Measurements from ENCODE around the gene ARHGEF10L.

Gene ARHGEF10L

DNA sequence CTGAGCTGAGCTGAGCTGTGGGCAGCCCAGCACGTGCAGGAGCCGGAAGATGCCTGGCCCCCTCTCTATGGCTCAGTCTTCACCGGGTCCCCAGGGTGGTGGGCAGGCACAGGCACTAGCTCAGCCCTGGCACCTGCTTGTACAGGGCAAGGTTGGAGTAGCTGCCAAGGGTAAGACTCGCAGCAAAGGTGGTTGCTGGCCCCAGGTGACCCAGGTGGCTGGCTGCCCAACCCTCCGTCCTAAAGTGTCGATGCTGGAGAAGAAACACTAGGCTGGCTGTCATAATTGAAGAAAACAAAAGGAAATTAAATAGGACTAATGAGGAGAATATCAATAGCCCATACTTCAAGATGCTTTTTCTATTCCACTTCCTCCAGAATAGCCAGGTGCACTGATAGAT, 138.5 kb downstream of the ARHGEF10L start:
- H3K27me3 ChIP-seq: no peaks in the 10 kb centered on the region
- TF ChIP-seq, protein P1, sequence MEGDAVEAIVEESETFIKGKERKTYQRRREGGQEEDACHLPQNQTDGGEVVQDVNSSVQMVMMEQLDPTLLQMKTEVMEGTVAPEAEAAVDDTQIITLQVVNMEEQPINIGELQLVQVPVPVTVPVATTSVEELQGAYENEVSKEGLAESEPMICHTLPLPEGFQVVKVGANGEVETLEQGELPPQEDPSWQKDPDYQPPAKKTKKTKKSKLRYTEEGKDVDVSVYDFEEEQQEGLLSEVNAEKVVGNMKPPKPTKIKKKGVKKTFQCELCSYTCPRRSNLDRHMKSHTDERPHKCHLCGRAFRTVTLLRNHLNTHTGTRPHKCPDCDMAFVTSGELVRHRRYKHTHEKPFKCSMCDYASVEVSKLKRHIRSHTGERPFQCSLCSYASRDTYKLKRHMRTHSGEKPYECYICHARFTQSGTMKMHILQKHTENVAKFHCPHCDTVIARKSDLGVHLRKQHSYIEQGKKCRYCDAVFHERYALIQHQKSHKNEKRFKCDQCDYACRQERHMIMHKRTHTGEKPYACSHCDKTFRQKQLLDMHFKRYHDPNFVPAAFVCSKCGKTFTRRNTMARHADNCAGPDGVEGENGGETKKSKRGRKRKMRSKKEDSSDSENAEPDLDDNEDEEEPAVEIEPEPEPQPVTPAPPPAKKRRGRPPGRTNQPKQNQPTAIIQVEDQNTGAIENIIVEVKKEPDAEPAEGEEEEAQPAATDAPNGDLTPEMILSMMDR (IDR thresholded peaks at IDR 0.05): no peak
- H3K4me1 ChIP-seq (ENCODE audit: control insufficient read depth in 1 of 2, insufficient read depth in 1 of 2, low read depth in 1 of 2, low read length in 1 of 2): no peaks in the 10 kb centered on the region
- no peaks in the 10 kb centered on the region for H3K36me3 ChIP-seq
- no peaks in the 10 kb centered on the region for H3K9me3 ChIP-seq
- H3K4me3 ChIP-seq (ENCODE audit: low read depth in 1 of 2, low read length in 1 of 2): no peak overlapping the region
- H3K27ac ChIP-seq: no peak overlapping the region

GRCh38 chr1:17679856-17680255, 140.4 kb downstream of the ARHGEF10L start:
- TF ChIP-seq, protein P1 (IDR thresholded peaks at IDR 0.05): no peak
- Histone ChIP-seq H3K9me3 (no peaks in the 10 kb centered on the region), H3K36me3 (no peaks in the 10 kb centered on the region), H3K4me1 (ENCODE audit: control insufficient read depth in 1 of 2, insufficient read depth in 1 of 2, low read depth in 1 of 2, low read length in 1 of 2) (no peaks in the 10 kb centered on the region), H3K4me3 (ENCODE audit: low read depth in 1 of 2, low read length in 1 of 2) (no peak overlapping the region), H3K27me3 (no peaks in the 10 kb centered on the region), H3K27ac (no peak overlapping the region)

DNA sequence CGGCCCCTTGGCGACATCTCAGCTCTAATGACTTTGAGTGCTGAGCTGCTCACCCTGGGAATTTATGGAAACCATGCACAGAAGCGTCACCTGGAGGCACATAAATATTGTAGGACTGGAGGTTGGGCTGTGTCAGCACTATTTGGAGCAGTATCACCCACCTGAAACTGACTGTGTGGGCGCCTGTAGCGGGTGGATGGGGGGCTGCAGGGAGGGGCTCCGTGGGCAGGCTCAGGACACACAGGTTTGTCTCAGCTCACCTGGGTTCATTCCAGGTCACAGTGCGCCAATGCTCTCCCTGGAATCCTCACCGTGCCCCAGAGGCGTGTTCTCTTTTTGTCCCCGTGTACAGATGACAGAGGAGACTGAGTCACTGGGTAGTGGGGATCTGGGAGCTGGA, 140.8 kb downstream of the ARHGEF10L start:
- H3K36me3 ChIP-seq: no peaks in the 10 kb centered on the region
- no peaks in the 10 kb centered on the region for H3K27me3 ChIP-seq
- TF ChIP-seq, protein P1 (IDR thresholded peaks at IDR 0.05): no peak
- no peak overlapping the region for H3K4me3 ChIP-seq (ENCODE audit: low read depth in 1 of 2, low read length in 1 of 2)
- H3K27ac ChIP-seq: no peak overlapping the region
- H3K4me1 ChIP-seq (ENCODE audit: control insufficient read depth in 1 of 2, insufficient read depth in 1 of 2, low read depth in 1 of 2, low read length in 1 of 2): no peaks in the 10 kb centered on the region
- H3K9me3 ChIP-seq: no peaks in the 10 kb centered on the region

- Histone ChIP-seq H3K4me3 (ENCODE audit: low read depth in 1 of 2, low read length in 1 of 2) (no peak overlapping the region), H3K4me1 (ENCODE audit: control insufficient read depth in 1 of 2, insufficient read depth in 1 of 2, low read depth in 1 of 2, low read length in 1 of 2) (no peaks in the 10 kb centered on the region), H3K27ac (no peak overlapping the region), H3K27me3 (no peaks in the 10 kb centered on the region), H3K9me3 (no peaks in the 10 kb centered on the region), H3K36me3 (no peaks in the 10 kb centered on the region)
- TF ChIP-seq, protein P1 (IDR thresholded peaks at IDR 0.05): no peak
These were observed 142.9 kb downstream of the ARHGEF10L start for GRCh38 chr1:17682400-17682799.

- TF ChIP-seq, protein P1 (IDR thresholded peaks at IDR 0.05): no peak
- no peaks in the 10 kb centered on the region for H3K4me1 ChIP-seq (ENCODE audit: control insufficient read depth in 1 of 2, insufficient read depth in 1 of 2, low read depth in 1 of 2, low read length in 1 of 2)
- H3K36me3 ChIP-seq: no peaks in the 10 kb centered on the region
These were observed 144.1 kb downstream of the ARHGEF10L start for GRCh38 chr1:17683598-17683997.

GRCh38 chr1:17684810-17685209, 145.3 kb downstream of the ARHGEF10L start:
- TF ChIP-seq, protein P1 (IDR thresholded peaks at IDR 0.05): no peak
- Histone ChIP-seq H3K4me1 (ENCODE audit: control insufficient read depth in 1 of 2, insufficient read depth in 1 of 2, low read depth in 1 of 2, low read length in 1 of 2) (no peaks in the 10 kb centered on the region), H3K27me3 (no peaks in the 10 kb centered on the region), H3K4me3 (ENCODE audit: low read depth in 1 of 2, low read length in 1 of 2) (no peak overlapping the region), H3K27ac (no peak overlapping the region), H3K9me3 (no peaks in the 10 kb centered on the region), H3K36me3 (no peaks in the 10 kb centered on the region)

More at GRCh38 chr1:17683598-17683997, 144.1 kb downstream of the ARHGEF10L start:
- Histone ChIP-seq H3K9me3 (no peaks in the 10 kb centered on the region), H3K4me3 (ENCODE audit: low read depth in 1 of 2, low read length in 1 of 2) (no peak overlapping the region), H3K27ac (no peak overlapping the region), H3K27me3 (no peaks in the 10 kb centered on the region)
